Aorta (tissue), 5 donors: ENCODE data around the gene F11. TPM values are rescaled to one million over a fixed set of nuclear protein-coding genes. Genes with fewer than 3 reads are reported as not detected.
"Not testable (repeated sequence)": the region's sequence is repeated elsewhere in the genome, so short reads cannot be mapped to it uniquely, and the experiment has no call there.

Experiments
- ATAC-seq: fragments of 200-7000 bp; cut with Tn5 transposase; one replicate; pipeline ENCODE4 v1.9.1; 2022; ENCODE audit warnings: moderate library complexity; ENCODE audit not compliant: low FRiP score
- DNase-seq, 2 donors: peaks; one replicate each; pipeline ENCODE4 v3.0.0-alpha.2; 2020
- H3K27ac ChIP-seq, 2 donors: one replicate each; pipeline ENCODE4 v1.5.1; 2013; ENCODE audit warnings: low read length in 2 of 2, mild to moderate bottlenecking in 2 of 2, moderate library complexity in 2 of 2, control low read depth in 1 of 2, inconsistent platforms in 1 of 2, low read depth in 1 of 2
- H3K27me3 ChIP-seq, 2 donors: one replicate each; pipeline ENCODE4 v1.6.1; 2013; ENCODE audit warnings: control low read depth in 1 of 2, low read length in 1 of 2, mild to moderate bottlenecking in 1 of 2, moderate library complexity in 1 of 2; ENCODE audit not compliant: insufficient read depth in 2 of 2, control insufficient read depth in 1 of 2
- H3K36me3 ChIP-seq, 2 donors: one replicate each; pipeline ENCODE4 v1.6.1; 2013; ENCODE audit warnings: control low read depth in 1 of 2, low read length in 1 of 2, mild to moderate bottlenecking in 1 of 2; ENCODE audit not compliant: insufficient read depth in 2 of 2, control insufficient read depth in 1 of 2
- H3K4me1 ChIP-seq, 2 donors: one replicate each; pipeline ENCODE4 v1.6.1; 2013; ENCODE audit warnings: low read length in 2 of 2, control low read depth in 1 of 2, mild to moderate bottlenecking in 1 of 2, moderate library complexity in 1 of 2; ENCODE audit not compliant: insufficient read depth in 2 of 2, control insufficient read depth in 1 of 2
- H3K4me3 ChIP-seq, 2 donors: one replicate each; pipeline ENCODE4 v1.5.1; 2013; ENCODE audit warnings: low read length in 2 of 2, control low read depth in 1 of 2, mild to moderate bottlenecking in 1 of 2
- H3K9me3 ChIP-seq: one replicate; pipeline ENCODE4 v1.6.1; 2013; ENCODE audit warnings: mild to moderate bottlenecking, low read length; ENCODE audit not compliant: control insufficient read depth
- WGBS, 2 donors: extraction: QIAGEN DNeasy Blood & Tissue Kit; methylation state at CpG; one replicate each; pipeline ENCODE4 v1.1.7; 2013; 5-methylcytosine and 5-hydroxymethylcytosine counted together
- intact Hi-C, 2 donors: fragments of 100-400 bp; cut with DNase I; formaldehyde crosslinking; loops; one replicate each; pipeline versions ENCODE4 v1.14.2 to v1.15.0; 2022
- polyA plus RNA-seq, 2 donors: library from polyadenylated mRNA; stranded (reverse); fragments of 200-250 nt; gene quantifications; one replicate each; pipeline ENCODE4 v1.2.3, GENCODE V29; 2013
- total RNA-seq, 2 donors: library from RNA; stranded (reverse); fragmentation: NEBNext Ultra II Directional; extraction: Animal tissue kit (Norgen Biotek cat#: 25700); gene quantifications; one replicate each; pipeline ENCODE4 v1.2.1, GENCODE V29; 2021
- donor health status: healthy with polysubstance abuse.
- donor health status: Bipolar disorder and iron deficiency.
- donor health status: DM: no; HTN: no; CAD: no.
- donor health status: DM: no; HTN: no; CAD: no.
- donor health status: DM: yes; HTN: yes; CAD: no.

F11 gene
- total and polyA plus RNA-seq, 4 donors = 0.20 to 1.1 (median 0.37) TPM

DNA sequence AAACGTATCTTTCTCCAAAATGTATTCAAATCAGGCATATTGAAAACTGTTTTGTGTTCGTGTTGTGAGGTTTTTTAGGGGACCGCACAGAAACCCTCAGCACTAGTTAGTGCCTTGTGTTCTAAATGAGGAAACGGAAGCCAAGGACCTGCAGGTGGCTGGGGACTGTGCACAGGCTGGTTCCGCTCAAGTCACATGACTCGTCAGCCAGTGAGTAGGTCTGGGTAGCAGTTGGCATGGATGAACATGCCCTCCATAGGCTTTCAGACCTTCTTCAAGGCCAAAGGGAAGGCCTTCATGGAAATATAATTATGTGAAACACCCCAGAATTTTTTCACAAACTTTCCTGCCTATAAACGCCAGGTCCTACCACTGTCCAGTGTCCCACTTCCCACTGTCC, 1.3 kb upstream of the F11 start:
- WGBS, 2 donors = 90 to 94% methylated on average over 7 of the region's 7 CpGs
- DNase-seq (no peak), ATAC-seq (no peak)
- no peaks in the 10 kb centered on the region for H3K27me3 ChIP-seq
- H3K9me3 ChIP-seq = no peaks in the 10 kb centered on the region
- H3K27ac ChIP-seq = no peak overlapping the region
- H3K36me3 ChIP-seq = no peaks in the 10 kb centered on the region
- intact Hi-C loops = no loop called here
- no peak overlapping the region for H3K4me3 ChIP-seq
- H3K4me1 ChIP-seq = no peaks in the 10 kb centered on the region

DNA sequence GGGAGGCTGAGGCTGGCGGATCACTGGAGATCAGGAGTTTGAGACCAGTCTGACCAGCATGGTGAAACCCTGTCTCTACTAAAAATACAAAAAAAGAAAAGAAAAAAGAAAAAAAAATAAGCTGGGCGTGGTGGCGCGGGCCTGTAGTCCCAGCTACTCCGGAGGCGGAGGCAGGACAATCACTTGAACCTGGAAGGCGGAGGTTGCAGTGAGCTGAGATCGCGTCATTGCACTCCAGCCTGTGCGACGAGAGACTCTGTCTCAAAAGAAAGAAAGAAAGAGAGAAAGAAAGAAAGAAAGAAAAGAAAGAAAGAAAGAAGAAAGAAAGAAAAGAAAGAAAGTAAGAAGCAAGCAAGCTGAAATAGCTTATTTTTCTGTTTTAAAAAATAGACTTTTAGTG, 739 bp upstream of the F11 start:
- intact Hi-C loops, H3K4me1 ChIP-seq, ATAC-seq: not testable (repeated sequence)

DNA sequence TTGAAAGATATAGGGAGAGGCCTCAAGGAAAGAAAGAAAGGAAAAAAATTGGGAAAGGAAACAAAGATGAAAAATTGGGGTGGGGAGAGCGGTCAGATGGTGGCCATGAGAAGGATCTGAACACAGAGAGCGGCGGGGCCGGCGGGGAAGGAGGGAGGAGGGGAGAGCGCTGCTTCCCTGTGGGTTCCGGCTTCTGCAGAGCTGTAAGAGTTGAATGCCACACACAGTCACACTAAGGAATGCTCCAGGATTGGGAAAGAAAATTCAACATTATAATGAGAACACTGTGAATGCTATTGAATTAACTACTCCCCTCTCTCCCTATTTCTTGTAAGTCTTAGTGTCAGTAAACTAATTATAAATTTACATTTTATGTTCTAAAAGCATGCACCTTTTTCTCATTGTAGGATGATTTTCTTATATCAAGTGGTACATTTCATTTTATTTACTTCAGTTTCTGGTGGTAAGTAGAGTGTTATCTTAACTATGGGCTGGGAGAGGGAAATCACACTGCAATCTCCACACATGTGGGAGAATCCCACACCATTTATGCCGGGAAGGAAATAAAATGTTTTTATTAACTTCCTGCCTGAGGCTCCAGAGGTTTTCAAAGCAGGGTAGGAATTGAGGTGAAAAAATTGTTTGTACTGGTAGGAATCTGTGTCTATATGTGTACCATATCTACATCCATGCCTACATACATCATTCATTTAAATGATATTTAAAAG, 904 bp downstream of the F11 start:
- Histone ChIP-seq H3K27me3 (no peaks in the 10 kb centered on the region), H3K36me3 (no peaks in the 10 kb centered on the region), H3K27ac (no peak overlapping the region), H3K4me1 (no peaks in the 10 kb centered on the region), H3K4me3 (no peak overlapping the region), H3K9me3 (peaks cover 2% of the 10 kb centered on the region)
- ATAC-seq (no peak), DNase-seq (no peak)
- 26 to 34% methylated on average over 8 of the region's 8 CpGs for WGBS, 2 donors
- intact Hi-C loops = no loop called here

More for the DNA sequence above, 739 bp upstream of the F11 start:
- not testable (repeated sequence) for H3K27me3 ChIP-seq, DNase-seq, H3K27ac ChIP-seq, H3K9me3 ChIP-seq, H3K4me3 ChIP-seq, H3K36me3 ChIP-seq
- WGBS, 2 donors = 88 to 96% methylated on average over 11 of the region's 11 CpGs

DNA sequence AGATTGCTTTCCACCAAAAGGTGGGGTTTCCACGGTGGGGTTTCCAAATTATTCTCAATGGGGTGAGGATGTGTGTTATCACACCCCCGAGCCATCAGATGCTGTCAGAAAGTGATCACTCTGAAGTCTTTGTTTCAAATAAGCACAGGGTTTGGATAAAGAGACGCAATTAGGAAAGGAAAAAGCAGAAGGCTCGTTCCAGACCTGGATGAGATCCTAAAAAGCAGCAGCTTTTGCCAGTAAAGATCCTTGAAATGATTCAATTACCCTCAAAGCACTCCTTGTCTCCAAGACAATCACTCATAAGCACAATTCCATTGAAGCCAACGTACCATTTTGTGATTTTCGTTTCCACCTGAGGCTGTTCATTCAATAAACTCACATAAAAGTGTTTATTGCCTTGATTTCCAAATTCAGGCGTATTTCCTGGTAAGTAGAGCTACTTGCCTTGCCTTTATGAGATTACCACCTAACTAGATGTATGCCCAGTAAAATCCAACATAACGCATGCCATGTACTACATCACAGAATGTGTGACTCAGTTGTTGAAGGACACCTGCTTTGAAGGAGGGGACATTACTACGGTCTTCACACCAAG, 5.2 kb downstream of the F11 start:
- Histone ChIP-seq H3K36me3 (no peaks in the 10 kb centered on the region), H3K4me1 (no peaks in the 10 kb centered on the region), H3K4me3 (no peak overlapping the region), H3K27ac (no peak overlapping the region), H3K9me3 (peaks cover 2% of the 10 kb centered on the region), H3K27me3 (no peaks in the 10 kb centered on the region)
- intact Hi-C loops = no loop called here
- no peak for ATAC-seq
- 83 to 88% methylated on average over 9 of the region's 9 CpGs for WGBS, 2 donors
- no peak for DNase-seq

DNA sequence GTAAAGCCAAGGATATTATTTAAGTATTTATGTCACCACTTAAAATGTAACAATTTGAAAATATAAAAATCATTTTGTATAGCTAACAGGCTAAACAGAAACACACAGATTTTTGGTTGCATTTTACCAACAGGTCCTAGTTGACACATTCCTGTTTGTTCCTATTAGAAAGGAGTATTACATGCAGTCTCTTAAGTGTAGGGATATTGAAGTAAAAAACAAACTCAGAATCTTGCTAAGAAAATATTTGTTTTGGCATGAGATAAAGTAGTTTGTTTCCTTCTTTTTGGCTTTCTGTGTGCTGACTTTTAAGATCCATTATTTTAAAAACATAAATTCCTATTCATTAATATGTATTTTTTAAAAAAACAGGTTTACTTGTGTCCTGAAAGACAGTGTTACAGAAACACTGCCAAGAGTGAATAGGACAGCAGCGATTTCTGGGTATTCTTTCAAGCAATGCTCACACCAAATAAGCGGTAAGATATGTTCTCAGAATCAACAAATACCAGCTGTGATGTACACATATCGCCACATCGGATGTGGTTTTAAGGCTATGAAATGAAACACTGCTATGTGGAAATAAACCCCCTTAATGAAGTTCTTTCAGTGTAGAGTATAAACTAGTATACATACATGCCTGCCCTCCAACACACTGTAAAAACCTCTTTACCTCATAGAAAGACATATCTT, 6.9 kb downstream of the F11 start:
- DNase-seq = no peak
- no peak for ATAC-seq
- Histone ChIP-seq H3K4me3 (no peak overlapping the region), H3K4me1 (no peaks in the 10 kb centered on the region), H3K36me3 (no peaks in the 10 kb centered on the region), H3K27ac (no peak overlapping the region), H3K9me3 (peaks cover 2% of the 10 kb centered on the region), H3K27me3 (no peaks in the 10 kb centered on the region)
- 82 to 89% methylated on average over 4 of the region's 4 CpGs for WGBS, 2 donors
- intact Hi-C loops = no loop called here

DNA sequence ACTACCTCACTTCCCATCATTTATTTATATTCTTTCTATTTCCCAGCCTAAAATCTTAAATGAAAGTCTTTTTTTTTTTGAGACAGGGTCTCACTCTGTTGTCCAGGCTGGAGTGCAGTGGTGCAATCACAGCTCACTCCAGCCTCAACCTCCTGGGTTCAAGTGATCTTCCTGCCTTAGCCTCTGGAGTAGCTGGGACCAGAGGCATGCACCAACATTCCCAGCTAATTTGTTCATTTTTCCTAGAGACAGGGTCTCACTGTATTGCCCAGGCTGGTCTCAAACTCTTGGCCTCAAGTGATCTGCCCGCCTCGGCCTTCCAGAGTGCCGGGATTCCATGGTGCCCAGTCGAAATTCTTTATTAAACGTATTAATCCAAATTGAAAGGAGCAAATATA, 7.4 kb downstream of the F11 start:
- H3K4me1 ChIP-seq, DNase-seq, H3K27ac ChIP-seq, H3K27me3 ChIP-seq, H3K36me3 ChIP-seq, intact Hi-C loops, H3K9me3 ChIP-seq, H3K4me3 ChIP-seq, ATAC-seq: not testable (repeated sequence)
- WGBS, 2 donors = 94 to 95% methylated on average over 5 of the region's 5 CpGs

DNA sequence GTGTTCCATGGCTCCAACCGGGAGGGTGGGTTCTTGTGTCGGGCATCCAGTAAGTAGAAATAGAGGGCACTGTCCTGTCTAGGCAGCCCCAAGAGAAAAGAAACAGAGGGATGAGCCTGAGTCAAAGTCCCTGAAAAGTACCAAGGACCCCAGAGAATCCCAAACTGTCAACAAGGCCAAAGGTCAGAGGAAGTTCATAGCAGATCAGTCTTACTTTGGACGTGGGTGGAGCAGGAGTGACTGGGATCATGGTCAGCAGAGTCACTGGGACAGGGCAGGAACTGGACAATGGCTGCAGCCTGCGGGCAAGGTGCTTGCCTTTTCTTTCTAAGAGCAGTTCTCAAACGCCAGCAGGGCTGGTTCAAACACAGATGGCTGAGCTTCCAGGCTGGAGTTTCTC, 17.3 kb downstream of the F11 start:
- Histone ChIP-seq H3K27ac (no peak overlapping the region), H3K4me1 (no peaks in the 10 kb centered on the region), H3K4me3 (no peak overlapping the region), H3K9me3 (no peaks in the 10 kb centered on the region), H3K27me3 (no peaks in the 10 kb centered on the region), H3K36me3 (no peaks in the 10 kb centered on the region)
- ATAC-seq = no peak
- intact Hi-C loops = no loop called here
- DNase-seq = no peak
- WGBS, 2 donors = 82 to 83% methylated on average over 5 of the region's 5 CpGs

DNA sequence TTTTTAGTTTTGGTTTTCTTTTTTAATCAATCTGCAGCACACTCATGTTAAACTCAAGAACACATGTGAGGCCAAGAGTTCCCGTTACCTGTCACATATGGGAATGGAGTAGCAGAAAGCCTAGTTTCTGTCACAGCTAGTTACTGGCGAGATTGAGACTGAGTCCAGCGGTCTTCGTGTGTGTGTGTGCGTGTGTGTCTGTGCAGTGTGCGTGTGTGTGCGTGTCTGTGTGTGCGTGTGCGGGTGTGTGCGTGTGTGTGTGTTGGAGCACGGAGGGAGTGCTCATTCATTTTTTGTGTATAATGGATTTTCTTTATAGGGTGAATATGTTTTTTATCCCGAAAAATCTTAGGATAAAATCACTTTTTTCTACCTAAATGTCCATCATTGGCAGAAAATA, 19.2 kb downstream of the F11 start:
- no peaks in the 10 kb centered on the region for H3K27me3 ChIP-seq
- WGBS, 2 donors = 85 to 91% methylated on average over 12 of the region's 12 CpGs
- H3K36me3 ChIP-seq = no peaks in the 10 kb centered on the region
- DNase-seq (no peak), ATAC-seq (no peak)
- H3K27ac ChIP-seq = no peak overlapping the region
- H3K4me1 ChIP-seq = no peaks in the 10 kb centered on the region
- intact Hi-C loops = no loop called here
- no peak overlapping the region for H3K4me3 ChIP-seq
- H3K9me3 ChIP-seq = no peaks in the 10 kb centered on the region

DNA sequence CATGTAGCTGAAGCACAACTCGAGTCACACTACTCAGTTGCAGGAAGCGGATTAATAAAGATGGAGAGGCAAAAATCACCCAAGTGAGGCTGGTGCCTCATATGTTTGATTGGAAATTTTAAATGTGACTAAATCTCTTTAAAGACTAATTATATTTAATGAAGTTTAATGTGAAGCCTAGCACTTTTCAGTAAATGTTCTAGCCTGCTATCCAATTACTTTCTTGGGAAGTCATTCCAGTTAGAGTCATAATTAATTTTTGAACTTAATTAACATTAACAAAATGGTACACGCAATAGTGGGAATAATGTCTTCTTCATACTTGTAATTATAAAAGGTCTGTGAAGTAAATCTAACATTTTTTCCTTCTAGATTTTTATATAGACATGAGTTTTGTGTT, 20.6 kb downstream of the F11 start:
- H3K4me3 ChIP-seq = no peak overlapping the region
- no peaks in the 10 kb centered on the region for H3K4me1 ChIP-seq
- ATAC-seq = no peak
- no peaks in the 10 kb centered on the region for H3K36me3 ChIP-seq
- no peaks in the 10 kb centered on the region for H3K27me3 ChIP-seq
- WGBS, 2 donors = 92 to 93% methylated on average over 3 of the region's 3 CpGs
- no peak for DNase-seq
- no peaks in the 10 kb centered on the region for H3K9me3 ChIP-seq
- intact Hi-C loops = no loop called here
- H3K27ac ChIP-seq = no peak overlapping the region
